Endothelial cell of umbilical vein (primary cell): ENCODE results near the gene DENND2A. TPM values are rescaled to one million over a fixed set of nuclear protein-coding genes. Genes with fewer than 3 reads are reported as not detected.

Source experiments
- BruUV-seq: library from RNA; stranded (reverse); fragments of 400-500 nt; replicated peaks from 2 replicates; lab custom pipeline; 2021; lab: Mats Ljungman, UMichigan
- CTCF ChIA-PET: fragments of 300-600, 350-600 bp; sonication (Branson Sonifier 250); formaldehyde crosslinking; loops from one replicate; lab custom pipeline; 2021; ENCODE audit warnings: antibody characterized with exemption, inconsistent platforms; lab: Charles Lee
- POLR2A ChIA-PET: fragments of 300-600, 350-600 bp; sonication (Branson Sonifier 250); formaldehyde crosslinking; loops from one replicate; lab custom pipeline; 2021; ENCODE audit warnings: antibody characterized with exemption, inconsistent platforms; lab: Charles Lee
- DNase-seq: peaks from one replicate; pipeline ENCODE4 v3.0.0-alpha.2; 2011; ENCODE audit warnings: low read depth, low spot score
- FAIRE-seq: peaks from 2 replicates; lab custom pipeline; 2011; peaks lifted over from hg19 to GRCh38; lab: Jason Lieb, UNC
- H2AFZ ChIP-seq: 2 replicates; pipeline ENCODE4 v1.6.0; 2012; ENCODE audit warnings: low read depth, low read length, control low read depth, inconsistent platforms
- H3K27ac ChIP-seq: 2 replicates; pipeline ENCODE4 v1.5.1; 2011; ENCODE audit warnings: low read depth, mild to moderate bottlenecking, control low read depth, low read length, moderate library complexity; ENCODE audit not compliant: insufficient read depth
- H3K27me3 ChIP-seq, 2 experiments: 2 replicates each; pipeline versions ENCODE4 v1.6.0 to v1.6.1; 2011; ENCODE audit warnings: low read length in 2 of 2, mixed read lengths in 1 of 2; ENCODE audit not compliant: control insufficient read depth in 2 of 2, insufficient read depth in 2 of 2
- H3K36me3 ChIP-seq, 2 experiments: 2 replicates in 1 of 2; 3 replicates in 1 of 2; pipeline ENCODE4 v1.5.1; 2011; ENCODE audit warnings: low read length in 2 of 2, mild to moderate bottlenecking in 1 of 2, moderate library complexity in 1 of 2; ENCODE audit not compliant: control insufficient read depth in 2 of 2, insufficient read depth in 2 of 2; ENCODE audit errors: extremely low read depth in 1 of 2
- H3K4me1 ChIP-seq: 3 replicates; pipeline ENCODE4 v1.5.1; 2011; ENCODE audit warnings: mild to moderate bottlenecking, low read length; ENCODE audit not compliant: control insufficient read depth, insufficient read depth; ENCODE audit errors: extremely low read depth
- H3K4me2 ChIP-seq: 2 replicates; pipeline ENCODE4 v1.6.1; 2011; ENCODE audit warnings: low read length, control low read depth, mixed read lengths; ENCODE audit not compliant: insufficient read depth
- H3K4me3 ChIP-seq, 3 experiments: fragments of 200-600 bp in 1 of 3; sonication (generic), shearing (Covaris generic) in 1 of 3; replicated peaks in 1 of 3; 2 replicates each; pipeline ENCODE4 v1.5.1; 2011 to 2016; ENCODE audit warnings: control low read depth in 3 of 3, low read length in 3 of 3, mild to moderate bottlenecking in 2 of 3, inconsistent platforms in 1 of 3, low read depth in 1 of 3, moderate library complexity in 1 of 3; ENCODE audit not compliant: insufficient read depth in 1 of 3
- H3K79me2 ChIP-seq: 2 replicates; pipeline ENCODE4 v1.6.0; 2012; ENCODE audit warnings: low read length, inconsistent platforms; ENCODE audit not compliant: control insufficient read depth, insufficient read depth
- H3K9ac ChIP-seq: replicated peaks from 2 replicates; pipeline ENCODE3; 2011; ENCODE audit warnings: low read length, control low read depth; ENCODE audit not compliant: insufficient read depth; ENCODE audit errors: extremely low read depth
- H3K9me1 ChIP-seq: replicated peaks from 3 replicates; pipeline ENCODE4 v1.6.0; 2011; ENCODE audit warnings: mild to moderate bottlenecking, low read length; ENCODE audit not compliant: control insufficient read depth, insufficient read depth; ENCODE audit errors: extremely low read depth
- H3K9me3 ChIP-seq: replicated peaks from 2 replicates; pipeline ENCODE4 v1.5.1; 2012; ENCODE audit warnings: low read length, inconsistent platforms; ENCODE audit not compliant: control insufficient read depth, insufficient read depth
- H4K20me1 ChIP-seq: replicated peaks from 2 replicates; pipeline ENCODE3; 2011; ENCODE audit warnings: mild to moderate bottlenecking, low read length; ENCODE audit not compliant: control insufficient read depth, insufficient read depth; ENCODE audit errors: extremely low read depth
- EZH2 ChIP-seq: IDR thresholded peaks from 2 replicates; pipeline ENCODE4 v1.6.1; 2012; ENCODE audit warnings: borderline replicate concordance, low read depth, mild to moderate bottlenecking, moderate library complexity, low read length, inconsistent platforms; ENCODE audit not compliant: severe bottlenecking
- FOS ChIP-seq: IDR thresholded peaks from 2 replicates; pipeline ENCODE4 v1.6.1; 2011; ENCODE audit warnings: mild to moderate bottlenecking, low read length, moderate library complexity, borderline replicate concordance; ENCODE audit not compliant: insufficient read depth
- GATA2 ChIP-seq: IDR thresholded peaks from 2 replicates; pipeline ENCODE4 v1.7.0; 2011; ENCODE audit warnings: low read depth, mild to moderate bottlenecking, moderate library complexity, mixed read lengths, low read length; ENCODE audit not compliant: insufficient read length, insufficient read depth
- JUN ChIP-seq: IDR thresholded peaks from 2 replicates; pipeline ENCODE4 v1.6.1; 2011; ENCODE audit warnings: borderline replicate concordance, low read depth; ENCODE audit not compliant: insufficient read length, insufficient read depth
- MYC ChIP-seq: IDR thresholded peaks from one replicate; pipeline ENCODE4 v1.6.1; 2011; ENCODE audit warnings: mild to moderate bottlenecking, low read depth, low read length
- POLR2A ChIP-seq: IDR thresholded peaks from 2 replicates; pipeline ENCODE4 v1.6.1; 2012; ENCODE audit warnings: low read depth, mild to moderate bottlenecking, control low read depth, low read length
- POLR2AphosphoS5 ChIP-seq: IDR thresholded peaks from 2 replicates; pipeline ENCODE4 v1.6.1; 2012; ENCODE audit warnings: low read depth, mild to moderate bottlenecking, control low read depth, low read length, moderate library complexity; ENCODE audit not compliant: insufficient read depth
- dilution Hi-C: fragments of 300-500 bp; cut with MboI; formaldehyde crosslinking; loops from one replicate; pipeline ENCODE4 v1.15.0; 2019; ENCODE audit warnings: low sequenced_read_pairs; ENCODE audit not compliant: extremely low pct_ligation_motif_present
- intact Hi-C: fragments of 100-400 bp; cut with micrococcal nuclease; formaldehyde crosslinking; loops from one replicate; pipeline ENCODE4 v1.10.0; 2022
- polyA plus RNA-seq, 4 experiments: library from polyadenylated mRNA; depleted of rRNA in 3 of 4; stranded (reverse) in 3 of 4; unstranded in 1 of 4; fragments of >200 nt; gene quantifications; 2 replicates each; pipeline versions ENCODE4 v1.2.1 to v1.2.3, GENCODE V29; 2011 to 2012; ENCODE audit warnings: missing spikeins in 1 of 4
- total RNA-seq: library from RNA; stranded (reverse); gene quantifications from 2 replicates; pipeline ENCODE4 v1.2.3, GENCODE V29; 2021
- TF ChIP-seq, protein P1 (sequence below), 2 donors: IDR thresholded peaks; 1 replicate in 1 of 2; 2 replicates in 1 of 2; pipeline ENCODE4 v1.5.1; 2011; ENCODE audit warnings: low read length in 2 of 2, mild to moderate bottlenecking in 2 of 2, moderate library complexity in 2 of 2, control low read depth in 1 of 2, inconsistent platforms in 1 of 2, low read depth in 1 of 2; ENCODE audit not compliant: insufficient read depth in 1 of 2; ENCODE audit errors: extremely low read depth in 1 of 2
- TF ChIP-seq, protein P2 (sequence below): IDR thresholded peaks from 2 replicates; pipeline ENCODE4 v1.6.1; 2011; ENCODE audit not compliant: insufficient read depth, insufficient read length

DENND2A gene
- total and polyA plus RNA-seq, 2 donors (not counting 3 experiments of a cell fraction or from before 2014, with no cell fraction given): 0.33 TPM; not detected in 1

- Histone ChIP-seq H2AFZ (no peak overlapping the region), H3K9me1 (no peaks in the 10 kb centered on the region), H4K20me1 (no peaks in the 10 kb centered on the region), H3K79me2 (no peaks in the 10 kb centered on the region), H3K4me3 (no peak overlapping the region), H3K9ac (no peak overlapping the region), H3K27me3 (no peaks in the 10 kb centered on the region), H3K4me1 (no peaks in the 10 kb centered on the region), H3K36me3 (no peaks in the 10 kb centered on the region), H3K4me2 (no peak overlapping the region), H3K9me3 (no peaks in the 10 kb centered on the region), H3K27ac (no peak overlapping the region)
- POLR2A ChIA-PET: no interaction called here
- BruUV-seq: no TSS peak
- intact Hi-C loops (no loop called here), dilution Hi-C loops (no loop called here)
- CTCF ChIA-PET: no interaction called here
- TF ChIP-seq JUN (no peak), GATA2 (no peak), EZH2 (no peak), MYC (no peak), POLR2AphosphoS5 (no peak), FOS (no peak), POLR2A (no peak)
- TF ChIP-seq, protein P1, sequence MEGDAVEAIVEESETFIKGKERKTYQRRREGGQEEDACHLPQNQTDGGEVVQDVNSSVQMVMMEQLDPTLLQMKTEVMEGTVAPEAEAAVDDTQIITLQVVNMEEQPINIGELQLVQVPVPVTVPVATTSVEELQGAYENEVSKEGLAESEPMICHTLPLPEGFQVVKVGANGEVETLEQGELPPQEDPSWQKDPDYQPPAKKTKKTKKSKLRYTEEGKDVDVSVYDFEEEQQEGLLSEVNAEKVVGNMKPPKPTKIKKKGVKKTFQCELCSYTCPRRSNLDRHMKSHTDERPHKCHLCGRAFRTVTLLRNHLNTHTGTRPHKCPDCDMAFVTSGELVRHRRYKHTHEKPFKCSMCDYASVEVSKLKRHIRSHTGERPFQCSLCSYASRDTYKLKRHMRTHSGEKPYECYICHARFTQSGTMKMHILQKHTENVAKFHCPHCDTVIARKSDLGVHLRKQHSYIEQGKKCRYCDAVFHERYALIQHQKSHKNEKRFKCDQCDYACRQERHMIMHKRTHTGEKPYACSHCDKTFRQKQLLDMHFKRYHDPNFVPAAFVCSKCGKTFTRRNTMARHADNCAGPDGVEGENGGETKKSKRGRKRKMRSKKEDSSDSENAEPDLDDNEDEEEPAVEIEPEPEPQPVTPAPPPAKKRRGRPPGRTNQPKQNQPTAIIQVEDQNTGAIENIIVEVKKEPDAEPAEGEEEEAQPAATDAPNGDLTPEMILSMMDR (IDR thresholded peaks at IDR 0.05; ENCODE audit: extremely low read depth in 1 of 2, insufficient read depth in 1 of 2, low read depth in 1 of 2, low read length in 2 of 2): no peak
- TF ChIP-seq, protein P2, sequence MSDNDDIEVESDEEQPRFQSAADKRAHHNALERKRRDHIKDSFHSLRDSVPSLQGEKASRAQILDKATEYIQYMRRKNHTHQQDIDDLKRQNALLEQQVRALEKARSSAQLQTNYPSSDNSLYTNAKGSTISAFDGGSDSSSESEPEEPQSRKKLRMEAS: no peak
- DNase-seq (no peak), FAIRE-seq (no peak)
Measured at GRCh38 chr7:140617081-140617480, 23.5 kb downstream of the DENND2A start.
